HEK293 (cell line): Measurements from ENCODE around the gene GIGYF1.

Experiments
- CTCF ChIA-PET: fragments of 350-600 bp; formaldehyde crosslinking; extraction: SDS; loops from one replicate; lab custom pipeline; 2021; ENCODE audit warnings: antibody characterized with exemption; lab: Yijun Ruan, JAX
- POLR2A ChIA-PET: fragments of 300-600 bp; formaldehyde crosslinking; extraction: SDS; loops from one replicate; lab custom pipeline; 2020; ENCODE audit warnings: antibody characterized with exemption, inconsistent platforms; lab: Yijun Ruan, JAX
- H3K27ac ChIP-seq: fragments of 200-500 bp; sonication (Bioruptor generic); 2 replicates; pipeline ENCODE4 v1.5.1; 2014; ENCODE audit warnings: low read depth, low read length, control low read depth, inconsistent platforms; ENCODE audit errors: extremely low read depth
- H3K36me3 ChIP-seq, 2 experiments: fragments of 200-500 bp in 1 of 2; sonication (Bioruptor generic) in 1 of 2; 1 replicate in 1 of 2; 2 replicates in 1 of 2; pipeline ENCODE4 v1.5.1; 2014 to 2017; ENCODE audit warnings: inconsistent platforms in 2 of 2, low read length in 2 of 2; ENCODE audit not compliant: control insufficient read depth in 2 of 2, insufficient read depth in 1 of 2
- H3K4me1 ChIP-seq: fragments of 200-500 bp; sonication (Bioruptor generic); 2 replicates; pipeline ENCODE4 v1.5.1; 2014; ENCODE audit warnings: mild to moderate bottlenecking, low read length, inconsistent platforms; ENCODE audit not compliant: control insufficient read depth, insufficient read depth
- H3K4me3 ChIP-seq: 2 replicates; pipeline ENCODE4 v1.5.1; 2011; ENCODE audit warnings: low read depth, mild to moderate bottlenecking, control low read depth, low read length, moderate library complexity
- H3K9me3 ChIP-seq: fragments of 200-500 bp; sonication (Bioruptor generic); 2 replicates; pipeline ENCODE4 v1.5.1; 2014; ENCODE audit warnings: low read depth, low read length, inconsistent platforms; ENCODE audit not compliant: control insufficient read depth, insufficient read depth
- BCL11A ChIP-seq: fragments of 450-650 bp; formaldehyde crosslinking; IDR thresholded peaks from 2 replicates; pipeline ENCODE4 v1.5.1; 2016; ENCODE audit warnings: low read depth, missing biosample characterization, missing genetic modification characterization
- HOXD13 ChIP-seq: sonication (generic); formaldehyde crosslinking; IDR thresholded peaks from 2 replicates; pipeline ENCODE4 v1.8.0; 2022; ENCODE audit warnings: missing genetic modification reagents, borderline replicate concordance
- OVOL3 ChIP-seq: fragments of 450-650 bp; formaldehyde crosslinking; IDR thresholded peaks from 2 replicates; pipeline ENCODE4 v1.5.1; 2016; ENCODE audit warnings: missing biosample characterization, missing genetic modification characterization
- PRDM1 ChIP-seq: fragments of 450-650 bp; formaldehyde crosslinking; IDR thresholded peaks from 2 replicates; pipeline ENCODE4; 2016; ENCODE audit warnings: missing biosample characterization, missing genetic modification characterization
- REPIN1 ChIP-seq: fragments of 450-650 bp; formaldehyde crosslinking; IDR thresholded peaks from 2 replicates; pipeline ENCODE4 v1.5.1; 2017; ENCODE audit warnings: missing biosample characterization, missing genetic modification characterization, low read depth
- ZFHX2 ChIP-seq: fragments of 450-650 bp; formaldehyde crosslinking; conservative IDR thresholded peaks from 2 replicates; pipeline ENCODE4 v1.5.1; 2016; ENCODE audit warnings: missing biosample characterization, missing genetic modification characterization
- ZFP41 ChIP-seq: fragments of 450-650 bp; formaldehyde crosslinking; IDR thresholded peaks from 2 replicates; pipeline ENCODE4 v1.5.1; 2016; ENCODE audit warnings: missing biosample characterization, missing genetic modification characterization, borderline replicate concordance
- ZIC2 ChIP-seq: fragments of 450-650 bp; formaldehyde crosslinking; IDR thresholded peaks from 2 replicates; pipeline ENCODE4 v1.5.1; 2016; ENCODE audit warnings: missing biosample characterization, missing genetic modification characterization
- ZNF132 ChIP-seq: fragments of 450-650 bp; formaldehyde crosslinking; IDR thresholded peaks from 2 replicates; pipeline ENCODE4 v1.5.1; 2017; ENCODE audit warnings: missing biosample characterization, missing genetic modification characterization, borderline replicate concordance
- ZNF138 ChIP-seq: fragments of 450-650 bp; formaldehyde crosslinking; IDR thresholded peaks from 2 replicates; pipeline ENCODE4 v1.5.1; 2016; ENCODE audit warnings: missing biosample characterization, missing genetic modification characterization, borderline replicate concordance
- ZNF148 ChIP-seq: fragments of 450-650 bp; formaldehyde crosslinking; IDR thresholded peaks from 2 replicates; pipeline ENCODE4 v1.5.0; 2017; ENCODE audit warnings: missing biosample characterization, missing genetic modification characterization, borderline replicate concordance
- ZNF174 ChIP-seq: fragments of 450-650 bp; formaldehyde crosslinking; IDR thresholded peaks from 2 replicates; pipeline ENCODE4 v1.5.0; 2017; ENCODE audit warnings: missing biosample characterization, mild to moderate bottlenecking, missing genetic modification characterization
- ZNF223 ChIP-seq: fragments of 450-650 bp; formaldehyde crosslinking; IDR thresholded peaks from 2 replicates; pipeline ENCODE4 v1.5.1; 2016; ENCODE audit warnings: missing biosample characterization, missing genetic modification characterization
- ZNF302 ChIP-seq: fragments of 450-650 bp; formaldehyde crosslinking; IDR thresholded peaks from 2 replicates; pipeline ENCODE4 v1.5.1; 2016; ENCODE audit warnings: missing biosample characterization, missing genetic modification characterization, low read depth
- ZNF324 ChIP-seq: fragments of 450-650 bp; formaldehyde crosslinking; IDR thresholded peaks from 2 replicates; pipeline ENCODE4 v1.5.1; 2016; ENCODE audit warnings: missing biosample characterization, missing genetic modification characterization
- ZNF394 ChIP-seq: fragments of 450-650 bp; formaldehyde crosslinking; IDR thresholded peaks from 2 replicates; pipeline ENCODE4 v1.5.1; 2016; ENCODE audit warnings: missing biosample characterization, missing genetic modification characterization, mild to moderate bottlenecking, moderate library complexity, borderline replicate concordance
- ZNF48 ChIP-seq: fragments of 450-650 bp; formaldehyde crosslinking; IDR thresholded peaks from 2 replicates; pipeline ENCODE4 v1.5.1; 2016; ENCODE audit warnings: missing biosample characterization, missing genetic modification characterization
- ZNF501 ChIP-seq: fragments of 450-650 bp; formaldehyde crosslinking; IDR thresholded peaks from 2 replicates; pipeline ENCODE4 v1.5.1; 2016; ENCODE audit warnings: missing biosample characterization, missing genetic modification characterization
- ZNF561 ChIP-seq: fragments of 450-650 bp; IDR thresholded peaks from 2 replicates; pipeline ENCODE4 v1.5.1; 2018; ENCODE audit warnings: missing biosample characterization, missing genetic modification characterization, borderline replicate concordance
- ZNF600 ChIP-seq: fragments of 450-650 bp; formaldehyde crosslinking; IDR thresholded peaks from 2 replicates; pipeline ENCODE4 v1.5.1; 2016; ENCODE audit warnings: missing biosample characterization, missing genetic modification characterization
- ZNF610 ChIP-seq: fragments of 450-650 bp; formaldehyde crosslinking; IDR thresholded peaks from 2 replicates; pipeline ENCODE4 v1.5.1; 2016; ENCODE audit warnings: missing biosample characterization, missing genetic modification characterization, borderline replicate concordance
- ZNF629 ChIP-seq: fragments of 450-650 bp; formaldehyde crosslinking; IDR thresholded peaks from 2 replicates; pipeline ENCODE4 v1.5.1; 2017; ENCODE audit warnings: missing biosample characterization, missing genetic modification characterization
- ZNF664 ChIP-seq: fragments of 450-650 bp; formaldehyde crosslinking; IDR thresholded peaks from 2 replicates; pipeline ENCODE4 v1.5.1; 2016; ENCODE audit warnings: missing biosample characterization, missing genetic modification characterization
- ZNF692 ChIP-seq: fragments of 450-650 bp; formaldehyde crosslinking; IDR thresholded peaks from 2 replicates; pipeline ENCODE4 v1.5.1; 2016; ENCODE audit warnings: missing biosample characterization, missing genetic modification characterization
- ZNF707 ChIP-seq: fragments of 450-650 bp; formaldehyde crosslinking; IDR thresholded peaks from 2 replicates; pipeline ENCODE4 v1.5.1; 2016; ENCODE audit warnings: missing biosample characterization, missing genetic modification characterization
- ZNF791 ChIP-seq: fragments of 450-650 bp; formaldehyde crosslinking; IDR thresholded peaks from 2 replicates; pipeline ENCODE4 v1.5.1; 2016; ENCODE audit warnings: missing biosample characterization, missing genetic modification characterization
- ZNF792 ChIP-seq: fragments of 450-650 bp; formaldehyde crosslinking; IDR thresholded peaks from 2 replicates; pipeline ENCODE4 v1.5.1; 2016; ENCODE audit warnings: missing biosample characterization, missing genetic modification characterization
- ZXDB ChIP-seq: fragments of 450-650 bp; formaldehyde crosslinking; IDR thresholded peaks from 2 replicates; pipeline ENCODE4 v1.5.1; 2016; ENCODE audit warnings: missing biosample characterization, missing genetic modification characterization
- TF ChIP-seq, protein P1 (sequence below): fragments of 450-650 bp; formaldehyde crosslinking; IDR thresholded peaks from 2 replicates; pipeline ENCODE4 v1.5.1; 2017; ENCODE audit warnings: missing biosample characterization, missing genetic modification characterization
- TF ChIP-seq, protein P2 (sequence below): fragments of 450-650 bp; formaldehyde crosslinking; IDR thresholded peaks from 2 replicates; pipeline ENCODE4 v1.5.1; 2016; ENCODE audit warnings: missing biosample characterization, missing genetic modification characterization
- TF ChIP-seq, protein P3 (sequence below): IDR thresholded peaks from 2 replicates; pipeline ENCODE4 v1.6.1; 2011; ENCODE audit warnings: mild to moderate bottlenecking, low read depth, low read length, borderline replicate concordance

The GIGYF1 gene

DNA sequence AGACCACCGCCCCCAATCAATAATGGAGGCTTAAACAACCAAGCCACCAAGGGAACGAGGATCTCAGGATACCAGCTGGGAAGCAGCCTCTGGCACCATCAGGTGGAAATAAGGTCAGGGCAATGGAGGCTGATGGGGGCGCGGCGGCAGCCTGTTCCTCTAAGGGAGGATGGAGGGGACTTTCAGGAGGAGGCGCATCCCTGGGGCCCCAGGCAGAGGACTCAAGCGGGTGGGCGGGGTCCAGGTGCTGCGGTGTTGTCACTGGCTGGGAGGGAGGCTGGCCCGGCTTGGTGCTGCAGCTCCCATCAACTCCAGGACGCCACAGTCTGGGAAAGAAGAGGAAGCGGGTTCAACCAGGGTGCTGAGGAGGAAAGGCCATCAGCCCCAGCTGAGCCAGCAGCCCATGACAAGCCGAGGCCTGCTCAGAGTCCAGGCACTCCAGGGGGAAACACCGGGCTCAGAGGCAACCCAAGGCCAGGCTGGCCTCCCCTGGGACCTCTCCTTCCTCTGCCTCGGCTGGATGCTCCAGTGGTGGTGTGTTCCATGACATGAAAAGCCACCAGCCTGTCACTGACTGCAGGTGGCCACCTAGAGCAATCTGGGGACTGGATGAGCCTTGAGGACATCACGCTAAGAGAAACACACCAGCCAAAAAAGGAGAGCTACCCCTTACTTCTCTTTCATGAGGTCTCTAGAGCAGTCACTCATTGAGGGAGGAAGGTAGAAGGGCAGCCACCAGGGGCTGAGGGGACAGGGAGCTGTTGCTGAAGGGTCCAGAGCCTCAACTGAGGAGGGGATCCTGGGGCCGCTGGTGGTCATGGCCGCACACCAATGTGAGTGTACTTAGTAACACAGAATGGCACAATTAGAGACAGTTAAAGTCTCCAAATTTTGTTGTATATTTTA is 4.6 kb downstream of the GIGYF1 start (continued):
- TF ChIP-seq ZNF501 (tag by site-specific recombination) (no peak), BCL11A (tag by site-specific recombination) (no peak), REPIN1 (tag by site-specific recombination) (no peak), ZNF707 (no peak), ZNF561 (no peak), ZNF174 (tag by site-specific recombination) (no peak), HOXD13 (no peak), ZFHX2 (tag by site-specific recombination) (no peak), ZNF664 (tag by site-specific recombination) (no peak), ZNF629 (no peak), ZFP41 (tag by site-specific recombination) (no peak), ZNF600 (0 out of 2 replicates have a peak, but pooled peaks have one; percentile 15), ZNF791 (no peak), ZNF324 (tag by site-specific recombination) (no peak), ZIC2 (tag by site-specific recombination) (peak; percentile 45), ZNF132 (tag by site-specific recombination) (no peak), ZNF148 (tag by site-specific recombination) (no peak), ZNF394 (no peak)
- TF ChIP-seq, protein P1, sequence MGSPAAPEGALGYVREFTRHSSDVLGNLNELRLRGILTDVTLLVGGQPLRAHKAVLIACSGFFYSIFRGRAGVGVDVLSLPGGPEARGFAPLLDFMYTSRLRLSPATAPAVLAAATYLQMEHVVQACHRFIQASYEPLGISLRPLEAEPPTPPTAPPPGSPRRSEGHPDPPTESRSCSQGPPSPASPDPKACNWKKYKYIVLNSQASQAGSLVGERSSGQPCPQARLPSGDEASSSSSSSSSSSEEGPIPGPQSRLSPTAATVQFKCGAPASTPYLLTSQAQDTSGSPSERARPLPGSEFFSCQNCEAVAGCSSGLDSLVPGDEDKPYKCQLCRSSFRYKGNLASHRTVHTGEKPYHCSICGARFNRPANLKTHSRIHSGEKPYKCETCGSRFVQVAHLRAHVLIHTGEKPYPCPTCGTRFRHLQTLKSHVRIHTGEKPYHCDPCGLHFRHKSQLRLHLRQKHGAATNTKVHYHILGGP = no peak
- TF ChIP-seq, protein P2, sequence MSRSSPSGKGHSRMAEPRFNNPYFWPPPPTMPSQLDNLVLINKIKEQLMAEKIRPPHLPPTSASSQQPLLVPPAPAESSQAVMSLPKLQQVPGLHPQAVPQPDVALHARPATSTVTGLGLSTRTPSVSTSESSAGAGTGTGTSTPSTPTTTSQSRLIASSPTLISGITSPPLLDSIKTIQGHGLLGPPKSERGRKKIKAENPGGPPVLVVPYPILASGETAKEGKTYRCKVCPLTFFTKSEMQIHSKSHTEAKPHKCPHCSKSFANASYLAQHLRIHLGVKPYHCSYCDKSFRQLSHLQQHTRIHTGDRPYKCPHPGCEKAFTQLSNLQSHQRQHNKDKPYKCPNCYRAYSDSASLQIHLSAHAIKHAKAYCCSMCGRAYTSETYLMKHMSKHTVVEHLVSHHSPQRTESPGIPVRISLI = no peak
- TF ChIP-seq, all 188 proteins: peak for 3

- Histone ChIP-seq H3K4me3 (no peak overlapping the region), H3K36me3 (peaks cover 0 to 69% of the 10 kb centered on the region in 2 experiments; a peak in 2 of 3 replicates), H3K9me3 (no peaks in the 10 kb centered on the region), H3K27ac (no peak overlapping the region), H3K4me1 (peaks cover 2% of the 10 kb centered on the region; the same call in 1 of the 2 replicates)
- ChIA-PET POLR2A (interaction anchor here (1.1 kb wide), 1 partner anchor 17 kb away, joined by 4 read pairs; no protein-coding TSS in a partner anchor), CTCF (interaction anchor here (1.1 to 5.5 kb wide), 2 partner anchors 14 to 124 kb away, joined by 7 to 37 read pairs; no protein-coding TSS in a partner anchor)
- TF ChIP-seq ZNF302 (no peak), ZXDB (tag by site-specific recombination) (no peak), OVOL3 (no peak), ZIC2 (tag by site-specific recombination) (no peak), ZNF138 (tag by site-specific recombination) (no peak), PRDM1 (tag by site-specific recombination) (no peak), ZNF692 (tag by site-specific recombination) (no peak), ZNF223 (tag by site-specific recombination) (no peak), ZNF48 (tag by site-specific recombination) (no peak), ZNF792 (tag by site-specific recombination) (no peak), ZNF610 (tag by site-specific recombination) (no peak), ZNF501 (tag by site-specific recombination) (no peak)
- TF ChIP-seq, protein P3, sequence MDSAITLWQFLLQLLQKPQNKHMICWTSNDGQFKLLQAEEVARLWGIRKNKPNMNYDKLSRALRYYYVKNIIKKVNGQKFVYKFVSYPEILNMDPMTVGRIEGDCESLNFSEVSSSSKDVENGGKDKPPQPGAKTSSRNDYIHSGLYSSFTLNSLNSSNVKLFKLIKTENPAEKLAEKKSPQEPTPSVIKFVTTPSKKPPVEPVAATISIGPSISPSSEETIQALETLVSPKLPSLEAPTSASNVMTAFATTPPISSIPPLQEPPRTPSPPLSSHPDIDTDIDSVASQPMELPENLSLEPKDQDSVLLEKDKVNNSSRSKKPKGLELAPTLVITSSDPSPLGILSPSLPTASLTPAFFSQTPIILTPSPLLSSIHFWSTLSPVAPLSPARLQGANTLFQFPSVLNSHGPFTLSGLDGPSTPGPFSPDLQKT = no peak
Observed at GRCh38 chr7:100688326-100688860, 5.7 kb downstream of the GIGYF1 start.
